Right lobe of liver (tissue), 6 donors: Measurements from ENCODE around the gene CDKN1C. TPM values are rescaled to one million over a fixed set of nuclear protein-coding genes. Genes with fewer than 3 reads are reported as not detected.

Source experiments
- ATAC-seq, 4 donors: fragments of 200-7000 bp; cut with Tn5 transposase; one replicate each; pipeline ENCODE4 v1.9.1; 2020; ENCODE audit warnings: mild to moderate bottlenecking in 4 of 4, moderate library complexity in 4 of 4
- DNase-seq, 3 donors: peaks; one replicate each; pipeline ENCODE4 v3.0.0-alpha.2; 2020
- H3K27ac ChIP-seq, 3 donors: fragments of 200-600 bp; one replicate each; pipeline ENCODE4 v1.8.0; 2022
- H3K27me3 ChIP-seq, 2 donors: fragments of 200-600 bp; one replicate each; pipeline ENCODE4 v1.8.0; 2022
- H3K36me3 ChIP-seq, 4 donors: fragments of 200-600 bp; sonication (generic) in 1 of 4; one replicate each; pipeline versions ENCODE4 v1.5.1 to v1.8.0; 2017 to 2022; ENCODE audit warnings: control low read depth in 1 of 4
- H3K4me1 ChIP-seq, 4 donors: fragments of 200-600 bp; sonication (generic) in 1 of 4; one replicate each; pipeline versions ENCODE4 v1.5.1 to v1.8.0; 2017 to 2022; ENCODE audit warnings: control low read depth in 1 of 4
- H3K4me3 ChIP-seq, 3 donors: fragments of 200-600 bp; one replicate each; pipeline ENCODE4 v1.8.0; 2022
- H3K9me3 ChIP-seq, 4 donors: fragments of 200-600 bp; sonication (generic) in 1 of 4; one replicate each; pipeline versions ENCODE4 v1.5.1 to v1.8.0; 2017 to 2022; ENCODE audit warnings: control low read depth in 1 of 4
- CTCF ChIP-seq, 4 donors: fragments of 200-600 bp in 3 of 4; fragments of 450-650 bp in 1 of 4; IDR thresholded peaks; one replicate each; pipeline versions ENCODE4 v1.5.1 to v1.8.0; 2016 to 2022; ENCODE audit warnings: antibody characterized with exemption in 4 of 4, mild to moderate bottlenecking in 2 of 4
- POLR2A ChIP-seq: fragments of 450-650 bp; IDR thresholded peaks from one replicate; pipeline ENCODE4 v1.6.1; 2017; ENCODE audit warnings: antibody characterized with exemption, mild to moderate bottlenecking
- WGBS: methylation state at CpG from one replicate; pipeline ENCODE4 v1.1.6; 2018; ENCODE audit warnings: low coverage, low lambda C conversion rate; ENCODE audit not compliant: insufficient coverage; ENCODE audit errors: missing lambda C conversion rate; 5-methylcytosine and 5-hydroxymethylcytosine counted together
- intact Hi-C, 2 donors: fragments of 100-400 bp; cut with DNase I; formaldehyde crosslinking; loops; one replicate each; pipeline versions ENCODE4 v1.11.2 to v1.14.1; 2022
- total RNA-seq, 6 experiments: library from RNA; depleted of rRNA in 2 of 6; stranded (reverse); fragments of >200 nt in 2 of 6; fragmentation: NEBNext Ultra II Directional in 3 of 6; extraction: Animal tissue kit (Norgen Biotek cat#: 25700) in 3 of 6; gene quantifications; one replicate each; pipeline versions ENCODE4 v1.1.0 to v1.2.4, GENCODE V29; 2016 to 2023
- donor health status: DM: no; HTN: yes; CAD: no.
- donor health status: DM: no; HTN: no; CAD: no.
- donor health status: DM: no; HTN: no; CAD: no.
- donor health status: DM: no; HTN: yes; CAD: no.
- donor health status: DM: no; HTN: yes; CAD: no.

Gene CDKN1C
- total RNA-seq, 6 experiments from 2014 or later, result 2.2 to 8.0 (median 3.6) TPM

- ATAC-seq (no peak), DNase-seq (no peak)
- Histone ChIP-seq H3K4me3 (no peak overlapping the region), H3K36me3 (no peaks in the 10 kb centered on the region), H3K27ac (no peak overlapping the region), H3K27me3 (no peaks in the 10 kb centered on the region), H3K4me1 (no peaks in the 10 kb centered on the region), H3K9me3 (no peaks in the 10 kb centered on the region)
- intact Hi-C loops, result no loop called here
- no CpG with 5 or more reads among the region's 16 CpGs for WGBS
- TF ChIP-seq CTCF (IDR thresholded peaks at IDR 0.05) (no peak), POLR2A (no peak)
Measured at GRCh38 chr11:2842876-2843275, 42.7 kb downstream of the CDKN1C start.

- no peak for ATAC-seq
Measured at GRCh38 chr11:2841411-2842190, 44.0 kb downstream of the CDKN1C start.

GRCh38 chr11:2839395-2839943, 46.1 kb downstream of the CDKN1C start:
- ATAC-seq (no peak), DNase-seq (no peak)
- no peak overlapping the region for H3K27ac ChIP-seq
- no peak overlapping the region for H3K4me3 ChIP-seq
- H3K4me1 ChIP-seq, result no peaks in the 10 kb centered on the region
- TF ChIP-seq CTCF (IDR thresholded peaks at IDR 0.05) (no peak), POLR2A (no peak)
- no peaks in the 10 kb centered on the region for H3K27me3 ChIP-seq
- WGBS, result 41% methylated on average over 7 of the region's 23 CpGs
- intact Hi-C loops, result no loop called here
- H3K9me3 ChIP-seq, result no peaks in the 10 kb centered on the region
- H3K36me3 ChIP-seq, result no peaks in the 10 kb centered on the region

More at GRCh38 chr11:2841411-2842190, 44.0 kb downstream of the CDKN1C start:
- DNase-seq, result no peak
- no peak overlapping the region for H3K4me3 ChIP-seq
- TF ChIP-seq CTCF (IDR thresholded peaks at IDR 0.05), result no peak
- no peak for TF ChIP-seq POLR2A
- H3K4me1 ChIP-seq, result no peaks in the 10 kb centered on the region
- H3K36me3 ChIP-seq, result no peaks in the 10 kb centered on the region
- no peaks in the 10 kb centered on the region for H3K27me3 ChIP-seq
- H3K27ac ChIP-seq, result no peak overlapping the region
- no peaks in the 10 kb centered on the region for H3K9me3 ChIP-seq
- 0% methylated on average over 1 of the region's 26 CpGs for WGBS
- intact Hi-C loops, result no loop called here

- Histone ChIP-seq H3K9me3 (no peaks in the 10 kb centered on the region), H3K36me3 (no peaks in the 10 kb centered on the region), H3K4me3 (no peak overlapping the region), H3K27ac (no peak overlapping the region), H3K4me1 (no peaks in the 10 kb centered on the region), H3K27me3 (no peaks in the 10 kb centered on the region)
- no peak for ATAC-seq
- no peak for TF ChIP-seq CTCF (IDR thresholded peaks at IDR 0.05)
- TF ChIP-seq POLR2A, result no peak
- WGBS, result no CpG with 5 or more reads among the region's 25 CpGs
- no peak for DNase-seq
- intact Hi-C loops, result no loop called here
Measured at GRCh38 chr11:2838676-2839294, 46.8 kb downstream of the CDKN1C start.
